ENCODE measurements around the gene HS1BP3.

The HS1BP3 gene

DNA sequence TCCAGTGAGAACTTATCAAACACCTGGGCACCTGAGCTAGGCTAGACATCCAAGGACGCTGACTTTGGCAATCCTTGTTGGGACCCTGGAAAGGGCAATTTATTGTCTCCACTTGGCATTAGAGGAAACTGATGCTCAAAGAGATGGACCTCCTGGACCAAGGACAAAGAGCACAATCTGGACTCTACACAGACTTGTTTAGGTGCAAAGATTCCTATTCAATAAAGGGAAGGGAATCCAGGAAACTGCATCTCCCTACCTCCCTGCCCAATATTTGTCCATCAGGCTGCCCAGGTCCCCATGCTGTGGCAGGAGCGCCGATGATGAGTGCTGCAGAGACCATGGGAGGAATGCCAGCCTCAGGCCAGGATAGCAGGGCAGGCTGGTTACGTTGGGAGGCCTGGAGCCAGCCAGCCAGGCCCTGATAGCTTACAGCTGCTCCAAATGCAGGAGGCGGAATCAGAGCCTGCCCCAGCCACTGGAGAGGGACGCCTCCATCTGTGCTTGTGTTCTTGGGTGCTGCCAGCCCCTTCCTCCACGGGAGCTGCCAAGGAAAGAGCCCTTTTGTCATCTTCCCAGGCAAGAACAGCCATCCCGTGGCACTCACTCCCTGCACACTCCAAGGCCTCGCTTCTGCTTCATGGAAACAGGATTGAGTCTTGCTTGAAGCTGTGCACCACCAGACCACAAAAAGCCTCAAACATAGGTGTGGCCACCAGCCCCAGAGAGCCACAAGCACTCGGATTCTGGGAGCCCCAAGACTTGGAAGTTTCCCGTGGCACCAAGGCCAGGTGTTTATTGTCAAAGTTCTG lies 60.0 kb downstream of the HS1BP3 start:
- FAIRE-seq (no peak), DNase-seq (ENCODE audit: insufficient read length, low spot score) (no peak)

DNA sequence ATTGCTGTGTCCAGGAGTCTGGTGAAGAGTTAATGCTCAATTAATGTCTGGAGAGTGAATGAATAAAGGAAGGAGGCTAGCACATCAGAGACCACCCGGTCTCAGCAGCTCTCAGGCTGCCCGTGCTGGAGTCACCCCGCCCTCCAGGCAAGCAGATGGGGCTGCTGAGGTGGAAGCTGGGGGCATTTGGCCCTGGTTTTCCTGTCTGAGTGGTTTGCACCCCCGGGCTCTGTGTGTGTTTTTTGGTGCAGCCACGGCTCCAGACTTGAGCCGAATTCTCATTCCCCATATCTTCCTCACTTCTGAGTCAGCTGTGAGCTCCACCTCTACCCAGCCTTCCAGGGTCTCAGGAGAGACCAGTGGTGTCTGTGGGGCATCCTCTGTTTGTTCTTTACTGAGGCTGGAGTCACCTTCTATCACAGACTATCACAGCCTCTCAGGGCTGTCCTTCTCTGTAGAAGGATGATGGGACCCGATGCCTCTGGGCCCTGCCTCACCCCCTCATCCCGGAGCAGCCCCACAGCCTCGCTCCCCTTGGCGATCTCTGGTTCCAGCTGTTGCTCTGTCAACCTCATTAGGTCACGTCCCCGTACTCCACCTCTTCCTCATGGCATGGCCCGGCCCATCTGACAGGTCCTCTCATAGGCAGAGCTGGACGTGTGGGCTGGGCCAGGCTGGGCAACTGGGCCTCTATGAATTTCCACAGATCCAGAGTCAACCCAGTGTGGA lies 60.8 kb downstream of the HS1BP3 start:
- FAIRE-seq = no peak
- no peak for DNase-seq (ENCODE audit: insufficient read length, low spot score)

DNA sequence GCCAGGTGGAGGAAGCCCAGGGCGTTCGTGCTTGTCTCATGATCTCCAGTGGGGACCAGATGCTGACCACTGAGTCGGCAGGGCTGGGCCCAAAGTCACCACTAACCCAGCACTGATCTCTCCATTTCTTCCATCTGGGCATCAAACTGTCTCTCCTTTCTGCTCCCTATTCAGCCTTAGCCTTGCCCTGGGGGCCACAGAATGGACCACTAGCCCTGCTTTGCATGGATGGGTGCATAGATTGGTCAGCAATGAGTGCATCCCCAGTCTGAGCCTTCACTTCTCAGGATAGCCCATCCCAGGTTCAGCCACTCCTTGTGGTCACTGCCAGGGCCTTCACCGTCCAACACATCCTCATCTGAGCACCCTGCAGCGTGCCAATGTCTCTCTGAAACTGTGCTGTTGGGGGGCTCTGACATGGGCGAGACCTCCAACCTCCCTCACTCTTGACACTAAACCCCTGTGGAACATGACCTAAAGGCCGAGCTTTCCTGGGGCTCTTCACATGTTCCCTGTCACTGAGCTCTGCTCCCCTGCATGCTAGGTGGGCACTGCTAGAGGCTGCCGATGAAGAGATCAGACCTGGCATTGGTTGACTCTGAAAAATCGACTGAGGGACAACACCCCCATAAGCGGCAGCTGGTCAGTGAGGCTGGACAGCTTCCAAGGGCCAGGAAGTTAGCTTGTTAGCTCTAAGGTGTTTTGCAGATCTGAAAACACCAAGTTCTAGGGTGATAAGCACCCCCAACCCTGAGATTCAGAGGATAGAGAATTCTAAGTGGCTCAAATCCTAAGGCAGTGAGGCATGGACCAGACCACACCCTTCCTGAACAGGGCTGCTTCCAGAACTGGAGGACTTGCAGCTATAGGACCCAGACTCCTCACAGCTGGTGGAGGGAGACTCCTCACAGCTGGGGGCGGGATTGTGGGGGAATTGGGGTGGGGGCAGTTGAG lies 61.7 kb downstream of the HS1BP3 start:
- FAIRE-seq (no peak), DNase-seq (ENCODE audit: insufficient read length, low spot score) (no peak)

DNA sequence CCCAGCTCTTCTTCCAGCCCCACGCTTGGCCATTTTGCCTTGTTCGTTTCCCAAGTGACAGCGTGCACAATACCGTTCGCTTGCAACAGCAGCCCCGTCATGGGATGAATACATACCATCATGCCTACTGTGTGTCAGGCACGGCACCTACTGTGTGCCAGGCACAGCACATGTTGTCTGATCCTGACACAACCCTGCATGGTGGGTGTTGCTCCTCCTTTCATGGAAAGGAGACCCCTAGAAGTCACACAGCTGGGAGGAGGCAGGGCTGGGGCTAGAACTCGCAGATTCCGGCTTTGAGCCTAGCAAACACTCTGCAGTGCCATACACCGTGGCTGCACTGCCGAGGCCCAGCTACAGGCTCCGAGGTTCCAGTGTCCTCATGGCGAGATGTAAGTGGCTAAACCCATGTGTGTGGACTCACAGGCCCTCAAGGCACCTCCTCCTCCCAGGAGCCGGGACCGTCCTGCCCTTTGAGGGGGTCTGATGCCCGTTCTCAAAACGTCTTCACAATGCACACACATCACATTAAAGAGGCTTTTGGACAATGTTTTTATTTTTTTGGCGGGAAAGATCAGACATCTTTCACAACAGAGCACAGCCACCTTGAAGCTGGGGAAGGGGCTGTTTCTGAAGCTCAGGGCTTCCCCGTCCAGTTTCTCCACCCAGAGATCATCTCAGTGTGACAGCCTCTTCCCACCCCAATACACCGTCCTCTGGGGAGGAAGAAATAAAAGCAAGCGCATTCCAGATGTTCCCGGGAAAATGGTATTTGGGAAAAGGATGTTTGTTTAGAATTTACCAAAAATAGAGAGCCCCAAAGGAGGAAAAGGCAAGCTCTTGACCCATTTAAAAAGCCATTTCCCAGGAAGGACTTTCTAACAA lies 64.9 kb downstream of the HS1BP3 start:
- DNase-seq (ENCODE audit: insufficient read length, low spot score) (no peak), FAIRE-seq (no peak)

DNA sequence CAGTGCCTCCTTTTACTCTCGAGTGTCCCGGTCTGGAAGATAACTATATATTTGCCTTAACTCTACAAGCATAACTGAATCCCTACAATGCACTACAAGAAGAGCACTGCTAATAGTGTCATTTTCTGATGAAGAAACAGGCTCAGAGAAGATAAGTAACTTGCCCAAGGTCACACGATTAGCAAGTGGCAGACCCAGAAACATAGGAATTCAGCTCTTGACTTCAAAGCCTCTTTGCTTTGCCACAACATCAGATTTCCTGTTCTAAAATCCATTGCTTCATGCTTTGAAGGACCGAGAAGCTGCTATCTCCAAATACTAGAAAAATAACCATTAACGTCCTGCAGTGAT lies 65.6 kb downstream of the HS1BP3 start:
- no peak for DNase-seq (ENCODE audit: insufficient read length, low spot score)
- FAIRE-seq = no peak

DNA sequence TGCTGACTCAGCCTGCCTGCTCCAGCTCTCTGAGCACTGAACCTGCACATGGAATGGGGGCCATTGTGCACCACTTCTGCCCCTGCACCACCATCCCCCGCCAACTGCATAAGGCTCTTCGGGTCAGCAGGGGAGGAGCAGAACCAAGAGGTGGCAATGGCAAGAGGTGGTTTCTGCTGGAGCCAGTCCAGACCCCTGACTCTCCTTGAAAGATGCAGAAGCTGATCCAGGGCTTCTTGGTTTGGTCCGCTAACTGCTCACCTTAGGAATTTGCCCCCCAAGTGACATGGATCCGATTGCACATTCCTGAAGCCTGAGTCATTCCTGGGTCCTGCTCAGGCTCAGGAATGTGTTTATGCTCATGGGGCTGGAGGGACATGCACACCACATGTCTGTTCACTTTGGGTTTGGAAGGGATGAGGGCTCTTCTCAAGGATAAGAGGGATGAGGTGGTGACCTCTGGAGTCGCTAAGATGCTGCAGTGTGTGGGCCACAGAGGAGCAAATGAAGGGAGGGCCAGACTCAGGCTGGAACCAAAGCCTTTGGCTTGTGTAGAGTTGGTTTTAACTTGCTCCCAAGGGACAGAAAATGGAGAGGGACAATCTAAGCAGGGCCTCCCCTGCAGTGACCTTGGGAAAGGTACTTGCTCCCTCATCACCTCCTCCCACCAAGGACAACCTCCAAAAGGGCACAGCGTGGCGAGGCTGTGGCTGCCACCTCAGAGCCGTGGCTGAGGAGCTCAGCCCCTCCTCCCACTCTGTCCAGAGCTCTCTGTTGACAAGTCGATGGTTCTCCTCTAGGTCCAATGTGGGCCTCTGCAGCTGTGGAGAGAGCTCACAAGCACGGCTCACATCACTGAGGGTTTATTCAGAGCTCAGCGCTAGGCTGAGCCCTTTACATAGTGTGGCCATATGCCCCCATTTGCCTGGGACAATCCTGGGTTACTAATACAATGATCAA lies 66.2 kb downstream of the HS1BP3 start:
- FAIRE-seq = no peak
- DNase-seq (ENCODE audit: insufficient read length, low spot score) = no peak

DNA sequence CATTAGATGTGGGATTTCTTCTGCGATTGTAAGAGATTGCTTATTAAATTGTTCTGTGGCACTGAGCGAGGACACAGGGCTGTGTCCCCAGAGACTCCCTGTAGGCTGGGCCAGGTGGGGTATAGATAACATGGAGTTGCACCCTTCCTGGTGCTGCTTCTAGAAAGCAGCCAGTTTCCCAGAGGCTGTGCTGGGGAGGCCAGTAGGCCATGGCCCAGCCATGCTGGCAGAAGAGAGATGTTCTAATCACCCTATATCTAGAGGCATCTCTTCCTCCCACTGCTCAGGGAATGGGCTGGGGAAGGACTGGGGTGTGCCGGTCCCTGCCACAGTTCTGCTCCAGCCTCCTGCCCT lies 66.9 kb downstream of the HS1BP3 start:
- no peak for FAIRE-seq

DNA sequence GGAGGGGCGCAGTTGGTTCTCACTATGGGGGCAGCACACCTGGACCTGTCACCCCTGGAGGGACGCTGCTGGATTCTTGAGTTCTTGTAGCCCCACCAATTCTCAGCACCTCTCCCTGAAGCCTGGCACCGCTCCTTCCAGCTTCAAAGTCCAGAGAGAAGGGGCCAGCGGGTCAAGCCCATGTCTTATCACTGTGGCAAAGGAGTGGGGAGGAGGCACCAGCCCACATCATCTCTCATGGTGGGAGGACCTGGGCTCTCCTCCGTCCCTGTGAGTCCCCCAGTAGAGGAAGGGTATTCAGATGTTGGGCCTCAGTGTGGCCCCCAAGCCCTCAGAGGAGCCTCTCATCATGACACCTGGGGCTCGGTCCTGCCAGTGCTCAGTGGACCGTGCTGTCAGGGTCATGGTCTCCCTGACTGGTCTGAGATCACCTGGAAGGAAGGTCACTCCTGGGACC lies 67.4 kb downstream of the HS1BP3 start:
- DNase-seq (ENCODE audit: insufficient read length, low spot score) (no peak), FAIRE-seq (no peak)

More for the DNA sequence above, 66.9 kb downstream of the HS1BP3 start:
- DNase-seq (ENCODE audit: insufficient read length, low spot score) = no peak

DNA sequence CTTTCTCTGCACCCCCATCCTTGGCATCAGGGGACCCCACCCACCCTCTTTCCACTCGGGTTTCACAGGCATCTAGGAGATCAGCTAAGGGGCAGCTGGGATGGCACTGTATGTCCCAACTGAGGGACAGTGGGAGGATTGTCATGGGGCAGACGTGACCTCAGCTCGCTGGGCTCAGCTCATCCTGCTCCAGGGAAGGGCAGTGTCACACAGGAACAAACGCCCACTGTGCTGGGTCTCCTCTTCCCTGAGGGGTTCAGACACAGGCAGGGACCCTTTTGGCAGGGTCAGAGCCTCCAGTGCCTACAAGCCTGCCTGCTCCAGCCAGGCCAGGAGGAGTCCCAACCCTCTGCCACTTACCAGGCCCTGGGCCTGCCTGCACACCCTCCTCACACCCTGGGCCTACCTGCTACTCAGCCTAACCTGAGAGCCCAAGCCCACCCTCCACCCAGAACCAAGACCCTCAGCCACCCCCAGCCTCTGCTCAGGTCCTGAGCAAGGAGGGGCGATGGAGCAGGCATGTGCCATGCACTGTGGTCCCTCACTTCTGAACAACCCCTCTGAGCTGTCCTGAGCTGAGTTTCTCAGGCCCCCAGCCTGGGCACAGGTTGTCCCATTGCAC lies 68.2 kb downstream of the HS1BP3 start:
- no peak for FAIRE-seq

DNA sequence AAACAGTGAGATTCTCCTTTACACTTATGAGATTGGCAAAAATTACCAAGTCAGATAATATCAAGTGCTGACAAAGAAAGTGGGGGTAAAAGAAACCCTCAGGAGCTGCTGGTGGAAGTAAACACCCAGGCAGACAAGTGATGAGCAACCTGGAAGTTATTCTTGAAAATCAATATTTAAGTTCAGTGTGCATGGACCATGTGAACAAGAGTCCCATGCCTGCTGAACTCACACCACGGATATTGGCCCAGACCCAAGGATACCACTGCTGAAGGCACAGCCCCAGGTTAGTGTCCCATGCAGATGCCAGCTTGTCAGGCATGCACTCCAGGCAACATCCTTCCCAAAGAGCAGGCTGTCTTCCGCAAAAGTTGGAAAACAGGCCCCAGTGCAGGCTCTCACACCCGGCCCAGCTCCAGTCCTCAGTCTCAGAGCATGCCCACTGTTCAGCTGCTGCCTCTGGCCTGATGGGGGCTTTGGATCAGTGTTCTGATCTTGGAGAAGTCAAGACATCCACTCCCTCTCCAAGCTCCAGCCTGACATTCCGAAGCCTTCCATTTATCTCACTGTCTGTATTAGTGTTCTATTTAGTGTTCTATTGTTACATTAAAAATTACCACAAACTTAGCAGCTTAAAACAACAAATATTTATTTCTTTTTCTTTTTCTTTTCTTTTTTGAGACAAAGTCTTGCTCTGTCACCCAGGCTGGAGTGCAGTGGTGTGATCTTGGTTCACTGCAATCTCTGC lies 70.0 kb downstream of the HS1BP3 start:
- FAIRE-seq = no peak

More for the DNA sequence above, 68.2 kb downstream of the HS1BP3 start:
- DNase-seq (ENCODE audit: insufficient read length, low spot score) = no peak

DNA sequence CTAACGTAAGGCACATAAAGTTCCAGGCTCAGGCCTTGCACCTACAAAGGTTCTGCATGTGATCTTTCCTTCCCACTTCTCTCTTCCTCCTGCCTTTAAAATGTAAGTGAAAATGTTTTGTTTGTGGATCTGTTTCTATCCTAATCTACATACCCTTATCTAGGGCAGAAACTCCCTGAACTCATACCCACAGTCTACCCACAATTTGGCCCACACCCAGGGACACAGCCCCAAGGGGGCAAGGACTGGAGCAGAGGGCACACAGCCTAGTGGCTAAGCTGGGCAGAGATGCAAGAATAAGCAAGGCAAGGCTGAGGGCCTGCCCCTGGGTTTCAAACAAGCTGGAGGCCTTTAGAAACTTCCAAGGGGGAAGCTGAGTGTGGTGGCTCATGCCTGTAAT lies 71.0 kb downstream of the HS1BP3 start:
- DNase-seq (ENCODE audit: insufficient read length, low spot score) (no peak), FAIRE-seq (no peak)

More for the DNA sequence above, 70.0 kb downstream of the HS1BP3 start:
- DNase-seq (ENCODE audit: insufficient read length, low spot score) = no peak

DNA sequence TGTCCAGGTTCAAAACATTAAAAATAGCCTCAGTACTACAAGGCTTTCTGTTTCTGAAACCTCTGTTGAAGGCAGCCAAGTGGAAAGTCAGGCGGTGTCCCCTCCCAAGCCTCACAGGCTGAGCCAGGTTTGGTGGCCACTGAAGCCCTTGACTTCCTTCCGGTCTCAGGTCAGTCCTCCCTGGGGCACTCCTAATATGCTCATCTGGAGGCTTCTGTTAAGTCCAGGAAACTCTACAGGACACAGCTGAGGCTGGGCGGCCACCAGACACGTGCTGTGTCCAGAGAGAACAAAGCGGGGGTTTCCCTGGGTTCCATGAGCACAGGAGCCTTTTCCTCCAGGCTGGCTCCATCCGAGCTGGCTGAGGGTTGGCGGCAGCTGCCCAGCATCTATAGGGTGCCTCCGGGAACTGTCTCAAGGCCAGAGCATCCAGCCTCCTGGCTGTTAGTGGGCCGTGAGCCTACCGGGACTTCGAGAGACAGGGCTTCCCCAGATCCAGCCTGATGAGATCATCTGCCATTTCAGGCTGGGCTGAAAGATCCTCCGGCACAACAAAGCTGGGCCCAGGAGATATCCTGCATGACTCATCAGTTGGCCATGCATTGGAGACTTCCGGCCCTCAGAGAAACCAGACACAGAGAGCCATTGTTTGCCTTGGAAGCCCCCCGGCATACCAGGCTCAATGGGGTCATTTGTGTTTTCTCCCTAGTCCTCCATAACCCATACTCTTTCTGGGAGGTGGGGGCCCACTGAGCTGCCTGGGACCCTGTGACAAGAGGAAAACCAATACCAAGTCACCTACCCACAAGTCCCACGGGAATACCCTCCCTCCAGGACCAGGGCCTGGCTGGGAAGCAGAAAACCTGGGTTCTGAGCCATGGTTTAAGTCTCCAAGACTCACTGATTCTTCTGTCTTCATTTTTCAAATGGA lies 71.7 kb downstream of the HS1BP3 start:
- FAIRE-seq (peak; percentile 88), DNase-seq (ENCODE audit: insufficient read length, low spot score) (peak; percentile 53)

DNA sequence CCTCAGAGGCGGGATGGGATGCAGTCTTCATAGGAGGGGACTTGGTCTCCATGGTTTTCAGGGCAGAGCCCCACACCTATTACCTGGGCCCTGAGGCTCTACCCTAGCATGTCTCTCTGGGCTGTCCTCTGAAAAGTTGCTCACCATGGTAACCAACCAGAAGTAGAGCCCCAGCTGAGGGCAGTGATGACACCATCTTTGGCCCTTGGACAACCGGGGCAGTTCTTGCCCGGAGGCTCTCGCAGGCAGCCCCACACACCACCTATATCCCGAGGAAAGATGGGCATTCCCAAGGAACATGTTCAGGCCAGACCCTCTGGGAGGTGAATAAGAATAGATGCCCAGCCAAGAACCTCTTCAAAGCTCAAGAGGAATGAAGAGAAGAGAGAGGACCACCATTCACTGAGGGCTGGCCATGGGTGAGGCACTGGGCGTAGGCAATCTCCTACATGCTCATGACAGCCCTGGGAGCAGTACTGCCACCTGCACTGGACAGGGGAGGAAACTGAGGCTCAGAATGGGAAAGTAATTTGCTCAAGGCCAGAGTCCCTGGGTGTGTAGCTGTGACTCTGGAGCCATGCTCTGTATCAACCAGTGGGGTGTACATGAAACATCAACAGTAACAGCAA lies 72.5 kb downstream of the HS1BP3 start:
- no peak for FAIRE-seq

DNA sequence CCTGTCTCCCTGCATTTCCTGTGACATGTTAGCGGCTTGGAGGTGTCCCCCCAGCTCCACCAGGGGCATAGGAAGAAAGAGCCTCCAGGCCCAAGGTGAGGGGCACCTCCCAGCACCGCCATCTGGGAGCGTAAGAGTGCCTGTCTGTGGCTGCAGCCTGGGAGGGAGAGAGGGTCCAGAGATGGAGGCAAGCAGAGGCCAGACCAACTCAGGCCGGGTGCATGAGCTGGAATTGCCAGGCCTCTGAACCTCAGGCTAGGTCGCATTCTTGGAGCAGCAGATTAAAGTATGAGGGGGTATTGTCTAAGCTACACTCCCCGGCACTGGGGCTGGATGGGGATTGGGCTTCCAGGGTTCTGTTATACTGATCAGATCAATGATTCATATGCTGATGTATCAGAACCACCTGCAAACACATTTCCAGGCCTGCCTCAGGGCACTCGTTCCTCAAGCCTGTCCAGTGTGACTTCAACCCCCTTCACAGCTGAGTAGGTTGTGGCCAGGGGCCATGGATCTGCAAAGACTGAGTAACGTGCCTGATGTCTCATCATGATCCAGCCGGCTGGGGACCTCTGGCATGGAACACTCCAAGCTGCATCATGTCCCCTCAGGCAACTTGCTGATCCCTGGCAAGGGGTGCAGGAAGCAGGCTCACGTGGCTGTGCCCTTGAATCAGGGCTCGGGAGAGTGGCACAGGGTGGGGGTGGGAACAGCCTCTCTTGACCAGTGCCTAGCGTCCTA lies 73.2 kb downstream of the HS1BP3 start:
- DNase-seq (ENCODE audit: insufficient read length, low spot score) (no peak), FAIRE-seq (no peak)

More for the DNA sequence above, 72.5 kb downstream of the HS1BP3 start:
- no peak for DNase-seq (ENCODE audit: insufficient read length, low spot score)

DNA sequence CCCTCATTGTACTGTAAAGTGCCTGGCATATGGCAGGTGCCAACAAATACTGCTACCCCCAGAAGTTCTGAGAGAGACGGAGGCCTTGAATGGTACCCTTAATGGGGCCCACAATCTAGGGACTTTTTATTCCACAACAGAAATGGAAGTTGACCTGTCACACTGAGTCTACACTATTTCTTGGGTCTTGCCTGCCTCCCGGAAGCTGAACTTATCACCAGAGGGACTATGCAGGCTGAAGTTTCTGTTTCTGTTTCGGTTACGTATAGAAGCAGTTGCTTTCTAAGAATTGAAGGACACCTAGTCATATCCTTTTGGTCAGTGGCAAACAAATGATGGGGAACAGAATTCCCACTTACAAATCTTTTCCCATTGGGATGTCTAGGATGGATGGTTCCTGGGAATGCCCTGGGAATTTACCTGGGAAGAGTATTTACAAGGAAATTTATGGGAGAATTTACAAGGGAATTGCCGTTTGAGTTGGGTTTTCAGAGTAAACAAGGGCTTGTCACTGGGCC lies 74.2 kb downstream of the HS1BP3 start:
- DNase-seq (ENCODE audit: insufficient read length, low spot score) = peak; percentile 72
- FAIRE-seq = peak; percentile 98
